ENCODE results near the gene C1S. TPM values are rescaled to one million over a fixed set of nuclear protein-coding genes. Genes with fewer than 3 reads are reported as not detected.

C1S gene
- total RNA-seq, 1 donor from 2014 or later = 5.8 TPM

GRCh38 chr12:7096006-7096932, 35.8 kb downstream of the C1S start:
- TF ChIP-seq CTCF (IDR thresholded peaks at IDR 0.05; ENCODE audit: unreplicated experiment) = no peak
- DNase-seq (ENCODE audit: low spot score) = no peak
- no peak overlapping the region for H3K4me3 Mint-ChIP-seq (ENCODE audit: unreplicated experiment)
- H3K4me1 Mint-ChIP-seq (ENCODE audit: unreplicated experiment) = peaks cover 2% of the 10 kb centered on the region
- no peak overlapping the region for H3K27ac Mint-ChIP-seq (ENCODE audit: unreplicated experiment)
- H3K9me3 Mint-ChIP-seq (ENCODE audit: unreplicated experiment) = no peaks in the 10 kb centered on the region
- H3K36me3 Mint-ChIP-seq (ENCODE audit: low read depth, unreplicated experiment) = no peaks in the 10 kb centered on the region
- H3K27me3 Mint-ChIP-seq (ENCODE audit: unreplicated experiment) = no peaks in the 10 kb centered on the region

DNA sequence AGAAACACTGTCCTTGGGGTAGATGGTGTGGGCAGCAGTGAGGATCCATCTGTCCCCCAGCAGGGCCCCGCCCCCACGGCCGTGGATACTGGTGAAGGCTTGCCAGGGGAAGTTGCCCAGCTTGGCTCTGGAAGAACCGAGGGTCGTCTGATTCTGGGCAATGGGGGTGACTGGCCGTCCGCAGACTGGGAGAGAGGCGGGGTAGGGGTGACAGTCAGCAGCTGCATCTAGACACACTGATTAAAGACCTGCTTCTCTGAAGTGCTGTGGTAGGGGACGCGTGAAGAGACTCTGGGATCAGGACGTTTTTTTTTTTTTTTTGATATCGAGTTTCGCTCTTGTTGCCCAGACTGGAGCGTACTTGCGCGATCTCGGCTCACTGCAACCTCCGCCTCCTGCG, 36.5 kb downstream of the C1S start:
- H3K4me3 Mint-ChIP-seq (ENCODE audit: unreplicated experiment) = no peak overlapping the region
- H3K9me3 Mint-ChIP-seq (ENCODE audit: unreplicated experiment) = no peaks in the 10 kb centered on the region
- no peak for TF ChIP-seq CTCF (IDR thresholded peaks at IDR 0.05; ENCODE audit: unreplicated experiment)
- peaks cover 3% of the 10 kb centered on the region for H3K36me3 Mint-ChIP-seq (ENCODE audit: low read depth, unreplicated experiment)
- no peak for DNase-seq (ENCODE audit: low spot score)
- H3K4me1 Mint-ChIP-seq (ENCODE audit: unreplicated experiment) = peaks cover 2% of the 10 kb centered on the region
- H3K27me3 Mint-ChIP-seq (ENCODE audit: unreplicated experiment) = peaks cover under 1% of the 10 kb centered on the region
- no peak overlapping the region for H3K27ac Mint-ChIP-seq (ENCODE audit: unreplicated experiment)

GRCh38 chr12:7099290-7099996, 38.9 kb downstream of the C1S start:
- Mint-ChIP-seq H3K27me3 (ENCODE audit: unreplicated experiment) (peaks cover 1% of the 10 kb centered on the region), H3K4me3 (ENCODE audit: unreplicated experiment) (no peak overlapping the region), H3K27ac (ENCODE audit: unreplicated experiment) (no peak overlapping the region), H3K9me3 (ENCODE audit: unreplicated experiment) (no peaks in the 10 kb centered on the region), H3K4me1 (ENCODE audit: unreplicated experiment) (peaks cover 10% of the 10 kb centered on the region), H3K36me3 (ENCODE audit: low read depth, unreplicated experiment) (peaks cover 23% of the 10 kb centered on the region)
- no peak for DNase-seq (ENCODE audit: low spot score)
- TF ChIP-seq CTCF (IDR thresholded peaks at IDR 0.05; ENCODE audit: unreplicated experiment) = no peak

DNA sequence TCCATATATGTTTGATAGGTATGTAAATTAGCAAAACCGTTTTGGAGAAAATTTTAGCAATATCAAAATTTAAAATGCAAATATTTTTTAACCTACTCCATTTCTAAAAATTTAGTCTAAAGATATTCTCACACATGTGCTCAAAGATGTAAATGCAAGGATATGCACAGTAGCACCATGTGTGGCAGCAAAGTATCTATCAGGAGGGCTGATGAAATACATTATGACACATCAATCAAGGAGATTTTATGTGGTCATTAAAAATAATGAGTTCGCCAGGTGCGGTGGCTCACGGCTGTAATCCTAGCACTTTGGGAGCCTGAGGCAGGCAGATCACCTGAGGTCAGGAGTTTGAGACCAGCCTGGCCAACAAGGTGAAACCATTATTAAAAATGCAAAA, 39.7 kb downstream of the C1S start:
- Mint-ChIP-seq H3K27ac (ENCODE audit: unreplicated experiment) (no peak overlapping the region), H3K4me3 (ENCODE audit: unreplicated experiment) (no peak overlapping the region), H3K9me3 (ENCODE audit: unreplicated experiment) (no peaks in the 10 kb centered on the region), H3K27me3 (ENCODE audit: unreplicated experiment) (peaks cover 1% of the 10 kb centered on the region), H3K4me1 (ENCODE audit: unreplicated experiment) (peaks cover 10% of the 10 kb centered on the region), H3K36me3 (ENCODE audit: low read depth, unreplicated experiment) (peaks cover 23% of the 10 kb centered on the region)
- no peak for DNase-seq (ENCODE audit: low spot score)
- no peak for TF ChIP-seq CTCF (IDR thresholded peaks at IDR 0.05; ENCODE audit: unreplicated experiment)

Data from endothelial cell (in vitro differentiated cells).